ENCODE results near the gene ABCA1. TPM values are rescaled to one million over a fixed set of nuclear protein-coding genes. Genes with fewer than 3 reads are reported as not detected.
A peak's percentile ranks its signal among the peaks of the same experiment; 100 is the strongest.
"Not testable (repeated sequence)": the region's sequence is repeated elsewhere in the genome, so short reads cannot be mapped to it uniquely, and the experiment has no call there.

The ABCA1 gene
- total RNA-seq, 2 donors from 2014 or later = 5.7 to 21.7 TPM

DNA sequence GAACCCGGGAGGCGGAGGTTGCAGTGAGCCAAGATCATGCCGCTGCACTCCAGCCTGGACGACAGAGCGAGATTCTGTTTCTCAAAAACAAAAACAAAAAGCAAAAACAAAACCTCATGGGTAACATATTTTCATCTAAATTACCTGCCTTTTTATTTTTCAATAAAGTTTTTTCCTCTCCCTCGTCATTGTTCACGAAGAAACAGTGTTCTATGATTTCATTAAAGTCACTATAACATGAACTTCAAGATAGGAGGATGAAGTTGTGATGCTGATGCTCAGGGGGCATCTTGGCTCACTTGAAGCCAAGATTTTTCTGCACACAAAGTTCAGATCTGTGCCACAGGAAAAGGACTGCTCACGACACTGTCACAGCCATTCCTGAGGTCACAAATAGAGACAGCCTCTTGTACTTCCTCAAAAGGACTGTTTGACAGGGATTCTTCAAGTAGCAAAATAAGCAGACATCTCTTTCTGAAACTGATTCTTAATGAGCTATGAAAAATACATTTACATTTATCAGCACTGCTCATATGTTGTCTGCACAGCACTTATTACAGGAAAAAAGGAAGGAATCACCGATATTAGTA, 147.9 kb downstream of the ABCA1 start:
- ATAC-seq (no peak), DNase-seq (ENCODE audit: low spot score in 2 of 2) (no peak)
- no peaks in the 10 kb centered on the region for H3K36me3 Mint-ChIP-seq
- no peak overlapping the region for H3K27ac Mint-ChIP-seq
- no peaks in the 10 kb centered on the region for H3K9me3 Mint-ChIP-seq

DNA sequence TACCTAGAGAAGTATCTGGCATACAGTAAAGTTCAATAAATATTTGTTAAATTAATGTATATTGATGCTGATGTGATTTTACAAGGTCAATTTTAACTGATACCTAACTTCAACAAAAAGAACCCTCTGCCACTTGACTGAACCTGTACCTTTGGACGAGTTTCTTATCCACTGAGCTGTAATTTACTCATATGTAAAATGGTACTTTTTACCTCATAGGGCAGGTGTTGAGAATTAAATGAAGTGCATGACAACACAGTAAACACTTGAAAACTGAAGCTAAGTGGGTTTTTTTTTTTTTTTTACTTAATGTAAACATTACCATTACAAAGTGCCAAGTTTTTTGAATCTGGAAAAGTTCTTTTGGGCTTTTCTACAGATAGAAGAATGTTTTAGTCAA, 148.6 kb downstream of the ABCA1 start:
- no peak overlapping the region for H3K27ac Mint-ChIP-seq

DNA sequence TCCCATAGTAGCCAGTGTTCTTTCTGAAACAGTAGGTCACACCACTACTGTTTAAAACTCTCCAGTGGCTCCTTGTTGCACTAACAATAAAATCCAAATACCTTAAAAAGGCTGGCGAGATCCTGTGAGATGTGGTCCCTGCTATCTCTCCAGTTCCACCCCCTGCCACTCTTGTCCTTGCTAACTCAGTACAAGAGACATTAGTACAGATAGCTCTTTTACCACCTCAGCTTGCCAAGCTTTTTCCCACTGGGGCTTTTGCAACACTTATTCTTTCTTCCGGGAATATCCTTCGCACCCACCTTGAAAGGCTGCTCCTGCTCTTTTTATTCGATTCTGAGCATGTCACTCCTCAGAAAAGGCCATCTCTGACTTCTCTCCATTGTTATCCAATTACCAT, 149.2 kb downstream of the ABCA1 start:
- no peak for ATAC-seq
- Mint-ChIP-seq H3K36me3 (no peaks in the 10 kb centered on the region), H3K27ac (no peak overlapping the region), H3K9me3 (no peaks in the 10 kb centered on the region)
- no peak for DNase-seq (ENCODE audit: low spot score in 2 of 2)

More for the DNA sequence above, 148.6 kb downstream of the ABCA1 start:
- Mint-ChIP-seq H3K9me3 (no peaks in the 10 kb centered on the region), H3K36me3 (no peaks in the 10 kb centered on the region)
- ATAC-seq (no peak), DNase-seq (ENCODE audit: low spot score in 2 of 2) (no peak)

DNA sequence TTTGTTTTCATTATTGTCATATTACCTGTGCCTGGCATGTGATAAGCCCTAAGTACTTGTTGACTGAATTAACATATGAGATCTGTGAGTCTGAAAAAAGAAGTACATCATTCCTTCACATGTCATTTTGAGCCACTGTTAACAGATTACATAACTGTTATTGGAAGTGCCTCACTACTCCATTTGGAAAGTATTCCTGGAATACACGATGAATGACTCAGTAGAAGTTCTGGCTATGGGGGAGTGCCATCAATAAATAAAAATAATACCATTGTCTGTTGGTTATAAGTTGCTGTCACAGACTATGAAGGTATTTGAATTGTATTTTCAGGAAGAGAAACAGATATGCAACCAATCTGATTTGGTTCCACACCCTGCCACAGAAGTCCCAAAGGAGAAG, 151.2 kb downstream of the ABCA1 start:
- DNase-seq (ENCODE audit: low spot score in 2 of 2) = no peak
- no peaks in the 10 kb centered on the region for H3K9me3 Mint-ChIP-seq
- no peak for ATAC-seq
- H3K27ac Mint-ChIP-seq = no peak overlapping the region
- no peaks in the 10 kb centered on the region for H3K36me3 Mint-ChIP-seq

GRCh38 chr9:104775976-104776375, 152.0 kb downstream of the ABCA1 start:
- H3K36me3 Mint-ChIP-seq = peaks cover 0 to 5% of the 10 kb centered on the region in 2 donors
- no peaks in the 10 kb centered on the region for H3K9me3 Mint-ChIP-seq
- ATAC-seq (peak in 1 of 2 donors; percentile 21), DNase-seq (ENCODE audit: low spot score in 2 of 2) (no peak)
- H3K27ac Mint-ChIP-seq = no peak overlapping the region

- no peak for DNase-seq (ENCODE audit: low spot score in 2 of 2)
- Mint-ChIP-seq H3K9me3 (no peaks in the 10 kb centered on the region), H3K36me3 (peaks cover 0 to 5% of the 10 kb centered on the region in 2 donors), H3K27ac (no peak overlapping the region)
- ATAC-seq = peak in 1 of 2 donors; percentile 49
Observed at GRCh38 chr9:104775574-104775936, 152.4 kb downstream of the ABCA1 start.

GRCh38 chr9:104774831-104775573, 153.0 kb downstream of the ABCA1 start:
- ATAC-seq (peak in 1 of 2 donors; percentile 54), DNase-seq (ENCODE audit: low spot score in 2 of 2) (no peak)
- peaks cover 0 to 5% of the 10 kb centered on the region in 2 donors for H3K36me3 Mint-ChIP-seq
- no peaks in the 10 kb centered on the region for H3K9me3 Mint-ChIP-seq
- H3K27ac Mint-ChIP-seq = no peak overlapping the region

DNA sequence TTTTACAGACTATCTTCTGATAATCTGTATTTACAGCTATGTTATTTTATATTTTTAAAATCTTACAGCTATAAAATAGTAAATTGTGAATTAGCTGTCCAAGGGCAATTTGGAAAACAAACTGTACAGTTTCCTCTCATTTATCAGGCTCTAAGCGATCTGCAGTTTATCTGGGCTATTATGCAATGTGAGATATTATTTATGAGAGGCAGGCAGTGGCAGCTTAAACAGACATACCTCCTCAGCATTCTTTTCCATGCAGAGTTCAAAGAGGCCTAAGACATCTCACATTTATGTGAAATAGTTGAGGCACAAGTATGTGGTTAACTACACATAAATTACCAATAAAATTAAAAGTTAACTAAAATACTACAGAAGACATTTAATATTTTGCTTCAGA, 153.8 kb downstream of the ABCA1 start:
- DNase-seq (ENCODE audit: low spot score in 2 of 2) (no peak), ATAC-seq (no peak)
- H3K36me3 Mint-ChIP-seq = peaks cover 0 to 5% of the 10 kb centered on the region in 2 donors
- H3K9me3 Mint-ChIP-seq = no peaks in the 10 kb centered on the region
- H3K27ac Mint-ChIP-seq = no peak overlapping the region

GRCh38 chr9:104772714-104773510, 155.0 kb downstream of the ABCA1 start:
- Mint-ChIP-seq H3K9me3 (no peaks in the 10 kb centered on the region), H3K27ac (no peak overlapping the region), H3K36me3 (peaks cover 0 to 5% of the 10 kb centered on the region in 2 donors)
- ATAC-seq = no peak
- DNase-seq (ENCODE audit: low spot score in 2 of 2) = no peak

- Mint-ChIP-seq H3K27ac (no peak overlapping the region), H3K36me3 (peaks cover 0 to 5% of the 10 kb centered on the region in 2 donors), H3K9me3 (no peaks in the 10 kb centered on the region)
- ATAC-seq (no peak), DNase-seq (ENCODE audit: low spot score in 2 of 2) (no peak)
Observed at GRCh38 chr9:104769655-104770054, 158.3 kb downstream of the ABCA1 start.

DNA sequence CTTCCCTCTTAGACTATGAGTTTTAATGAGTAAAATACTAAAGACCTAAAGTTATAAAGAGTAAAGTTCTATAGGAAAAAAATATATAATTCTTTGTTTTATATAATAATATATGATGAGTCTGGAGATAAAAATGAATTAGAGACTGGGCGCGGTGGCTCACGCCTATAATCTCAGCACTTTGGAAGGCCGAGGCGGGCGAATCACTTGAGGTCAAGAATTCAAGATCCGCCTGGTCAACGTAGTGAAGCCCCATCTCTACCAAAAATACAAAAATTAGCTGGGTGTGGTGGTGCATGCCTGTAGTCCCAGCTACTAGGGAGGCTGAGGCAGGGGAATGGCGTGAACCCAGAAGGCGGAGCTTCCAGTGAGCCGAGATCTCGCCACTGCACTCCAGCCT, 158.9 kb downstream of the ABCA1 start:
- not testable (repeated sequence) for H3K27ac Mint-ChIP-seq; H3K9me3 Mint-ChIP-seq; H3K36me3 Mint-ChIP-seq; DNase-seq (ENCODE audit: low spot score in 2 of 2); ATAC-seq

- no peak overlapping the region for H3K27ac Mint-ChIP-seq
- H3K36me3 Mint-ChIP-seq = peaks cover 11 to 15% of the 10 kb centered on the region in 2 donors
- H3K9me3 Mint-ChIP-seq = no peaks in the 10 kb centered on the region
- ATAC-seq (no peak), DNase-seq (ENCODE audit: low spot score in 2 of 2) (no peak)
Observed at GRCh38 chr9:104767507-104767906, 160.4 kb downstream of the ABCA1 start.

DNA sequence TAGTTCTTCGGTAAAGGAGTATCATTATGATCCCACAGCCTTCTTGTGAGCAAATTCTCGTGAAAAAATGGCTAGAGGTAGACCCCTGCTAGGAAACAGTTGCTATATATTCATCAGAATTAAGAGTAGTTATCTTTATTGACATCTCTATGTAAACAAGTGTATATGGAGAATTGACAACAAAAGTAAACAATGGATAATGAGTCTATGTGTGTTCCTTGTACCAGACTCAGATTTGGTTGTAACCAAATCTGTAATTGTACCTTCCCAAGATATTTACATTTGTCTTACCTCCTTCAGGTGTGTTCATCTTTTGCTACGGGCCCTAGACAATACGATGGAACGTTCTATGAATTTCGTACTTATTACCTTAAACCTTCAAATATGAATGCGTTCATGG, 161.9 kb downstream of the ABCA1 start:
- Mint-ChIP-seq H3K36me3 (peaks cover 10 to 11% of the 10 kb centered on the region in 2 donors), H3K9me3 (no peaks in the 10 kb centered on the region), H3K27ac (no peak overlapping the region)
- ATAC-seq (no peak), DNase-seq (ENCODE audit: low spot score in 2 of 2) (no peak)

- DNase-seq (ENCODE audit: low spot score in 2 of 2) = no peak
- Mint-ChIP-seq H3K27ac (no peak overlapping the region), H3K9me3 (no peaks in the 10 kb centered on the region), H3K36me3 (peaks cover 10 to 11% of the 10 kb centered on the region in 2 donors)
- ATAC-seq = no peak
Observed at GRCh38 chr9:104765138-104765537, 162.8 kb downstream of the ABCA1 start.

DNA sequence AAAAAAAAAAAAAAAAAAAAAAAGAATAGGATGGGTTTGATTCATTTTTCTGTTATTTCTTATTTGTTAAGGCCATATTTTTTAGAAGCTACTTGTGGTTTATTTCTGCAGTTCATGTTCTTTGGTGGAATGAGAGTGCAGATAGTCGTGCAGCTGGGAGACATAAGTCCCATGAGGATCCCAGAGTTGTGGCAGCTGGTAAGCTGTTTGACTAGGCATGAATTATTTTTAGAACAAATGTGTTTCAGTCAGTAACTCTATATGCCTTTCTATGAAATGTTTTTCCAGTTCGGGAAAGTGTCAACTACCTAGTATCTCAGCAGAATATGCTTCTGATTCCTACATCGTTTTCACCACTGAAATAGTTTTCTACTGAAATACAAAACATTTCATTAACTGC, 169.0 kb downstream of the ABCA1 start:
- H3K9me3 Mint-ChIP-seq = no peaks in the 10 kb centered on the region
- peaks cover 10 to 11% of the 10 kb centered on the region in 2 donors for H3K36me3 Mint-ChIP-seq
- ATAC-seq (no peak), DNase-seq (ENCODE audit: low spot score in 2 of 2) (no peak)
- H3K27ac Mint-ChIP-seq = no peak overlapping the region

GRCh38 chr9:104750185-104750767, 177.7 kb downstream of the ABCA1 start:
- DNase-seq (ENCODE audit: low spot score in 2 of 2) = no peak
- ATAC-seq = no peak
- no peak overlapping the region for H3K27ac Mint-ChIP-seq
- no peaks in the 10 kb centered on the region for H3K9me3 Mint-ChIP-seq
- peaks cover 14 to 19% of the 10 kb centered on the region in 2 donors for H3K36me3 Mint-ChIP-seq
